NB4 (cell line): ENCODE data around the gene LRP10.

Experiments
- DNase-seq: peaks from one replicate; pipeline ENCODE4 v3.0.0; 2010; ENCODE audit warnings: low read depth
- H3K4me3 ChIP-seq: one replicate; pipeline ENCODE4 v1.5.1; 2011; ENCODE audit warnings: mild to moderate bottlenecking, low read depth, low read length, moderate library complexity
- CTCF ChIP-seq: IDR thresholded peaks from one replicate; pipeline ENCODE4 v1.5.1; 2012; ENCODE audit warnings: low read depth, low read length
- MAX ChIP-seq: IDR thresholded peaks from 2 replicates; pipeline ENCODE4 v1.6.1; 2011; ENCODE audit warnings: low read depth, low read length
- MYC ChIP-seq: IDR thresholded peaks from 2 replicates; pipeline ENCODE4 v1.6.1; 2011; ENCODE audit warnings: low read depth, low read length
- POLR2A ChIP-seq: IDR thresholded peaks from 2 replicates; pipeline ENCODE4 v1.6.1; 2011; ENCODE audit warnings: mild to moderate bottlenecking; ENCODE audit not compliant: insufficient read length; ENCODE audit errors: extremely low read depth

Gene LRP10

GRCh38 chr14:22890416-22890815 lies 18.9 kb downstream of the LRP10 start:
- no peak overlapping the region for H3K4me3 ChIP-seq
- DNase-seq, result no peak
- TF ChIP-seq MYC, result no peak
- no peak for TF ChIP-seq CTCF
- TF ChIP-seq MAX, result no peak
- no peak for TF ChIP-seq POLR2A

GRCh38 chr14:22892488-22892887 lies 20.9 kb downstream of the LRP10 start:
- no peak for DNase-seq
- no peak overlapping the region for H3K4me3 ChIP-seq
- TF ChIP-seq POLR2A (no peak), CTCF (no peak), MYC (no peak), MAX (no peak)

GRCh38 chr14:22893706-22894105 lies 22.2 kb downstream of the LRP10 start:
- no peak for DNase-seq
- no peak overlapping the region for H3K4me3 ChIP-seq
- TF ChIP-seq CTCF (no peak), POLR2A (no peak), MAX (no peak), MYC (no peak)

- no peak overlapping the region for H3K4me3 ChIP-seq
- TF ChIP-seq POLR2A (no peak), CTCF (no peak), MAX (no peak), MYC (no peak)
- no peak for DNase-seq
Observed at GRCh38 chr14:22895402-22895801, 23.9 kb downstream of the LRP10 start.

GRCh38 chr14:22896356-22896755 lies 24.8 kb downstream of the LRP10 start:
- no peak for DNase-seq
- H3K4me3 ChIP-seq, result no peak overlapping the region
- TF ChIP-seq MAX, result no peak
- no peak for TF ChIP-seq POLR2A
- no peak for TF ChIP-seq CTCF
- no peak for TF ChIP-seq MYC

GRCh38 chr14:22896760-22897159 lies 25.2 kb downstream of the LRP10 start:
- DNase-seq, result no peak
- H3K4me3 ChIP-seq, result no peak overlapping the region
- no peak for TF ChIP-seq MYC
- TF ChIP-seq CTCF, result no peak
- TF ChIP-seq MAX, result no peak
- no peak for TF ChIP-seq POLR2A
